ENCODE data around the gene GRK1.

GRCh38 chr13:113732961-113733950 is 66.2 kb downstream of the GRK1 start:
- no peak for TF ChIP-seq POLR2A (IDR thresholded peaks at IDR 0.05; ENCODE audit: low read depth, low read length)
- no peak for TF ChIP-seq CTCF (conservative IDR thresholded peaks at IDR 0.05; ENCODE audit: low read depth, low read length)
- TF ChIP-seq RFX5 (IDR thresholded peaks at IDR 0.05; ENCODE audit: low read depth, low read length): no peak
- TF ChIP-seq MAFK (IDR thresholded peaks at IDR 0.05; ENCODE audit: low read depth, low read length): no peak
- TF ChIP-seq, protein P1, sequence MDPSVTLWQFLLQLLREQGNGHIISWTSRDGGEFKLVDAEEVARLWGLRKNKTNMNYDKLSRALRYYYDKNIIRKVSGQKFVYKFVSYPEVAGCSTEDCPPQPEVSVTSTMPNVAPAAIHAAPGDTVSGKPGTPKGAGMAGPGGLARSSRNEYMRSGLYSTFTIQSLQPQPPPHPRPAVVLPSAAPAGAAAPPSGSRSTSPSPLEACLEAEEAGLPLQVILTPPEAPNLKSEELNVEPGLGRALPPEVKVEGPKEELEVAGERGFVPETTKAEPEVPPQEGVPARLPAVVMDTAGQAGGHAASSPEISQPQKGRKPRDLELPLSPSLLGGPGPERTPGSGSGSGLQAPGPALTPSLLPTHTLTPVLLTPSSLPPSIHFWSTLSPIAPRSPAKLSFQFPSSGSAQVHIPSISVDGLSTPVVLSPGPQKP (IDR thresholded peaks at IDR 0.05; ENCODE audit: borderline replicate concordance, low read depth, low read length): no peak
- TF ChIP-seq SMC3 (IDR thresholded peaks at IDR 0.05; ENCODE audit: low read depth, low read length): no peak

Measured in IMR-90 (cell line).